HepG2 (cell line): ENCODE data around the gene MFAP1. TPM values are rescaled to one million over a fixed set of nuclear protein-coding genes. Genes with fewer than 3 reads are reported as not detected.
A peak's percentile ranks its signal among the peaks of the same experiment; 100 is the strongest.

Experiments used
- CCDC6 ChIP-seq: sonication (generic); formaldehyde crosslinking; IDR thresholded peaks from 2 replicates; pipeline ENCODE4 v1.8.1; 2022; ENCODE audit warnings: mild to moderate bottlenecking, missing genetic modification reagents, moderate library complexity
- KLF16 ChIP-seq, 2 experiments: sonication (generic) in 1 of 2; formaldehyde crosslinking in 1 of 2; IDR thresholded peaks; 2 replicates each; pipeline versions ENCODE4 v1.6.1 to v1.8.0; 2016 to 2023; ENCODE audit warnings: missing genetic modification reagents in 2 of 2, missing compliant biosample characterization in 1 of 2
- NFATC3 ChIP-seq: sonication (generic); formaldehyde crosslinking; IDR thresholded peaks from 2 replicates; pipeline ENCODE4 v1.5.1; 2020; ENCODE audit warnings: mild to moderate bottlenecking, missing genetic modification reagents
- NR2F2 ChIP-seq: IDR thresholded peaks from 2 replicates; pipeline ENCODE4 v1.6.1; 2012; ENCODE audit warnings: low read depth, inconsistent platforms, borderline replicate concordance
- NRL ChIP-seq: sonication (generic); formaldehyde crosslinking; IDR thresholded peaks from 2 replicates; pipeline ENCODE4 v1.5.0; 2020; ENCODE audit warnings: missing genetic modification reagents, mild to moderate bottlenecking, moderate library complexity, borderline replicate concordance
- PPARG ChIP-seq: conservative IDR thresholded peaks from 2 replicates; pipeline ENCODE4 v1.6.1; 2016; ENCODE audit warnings: missing biosample characterization, missing genetic modification reagents
- RAD51 ChIP-seq: fragments of 450-650 bp; IDR thresholded peaks from 2 replicates; pipeline ENCODE4 v1.6.1; 2016; ENCODE audit warnings: borderline replicate concordance
- RERE ChIP-seq: IDR thresholded peaks from 2 replicates; pipeline ENCODE4 v1.6.1; 2016; ENCODE audit warnings: low read depth, missing genetic modification reagents, missing compliant biosample characterization
- SNAPC4 ChIP-seq: sonication (generic); formaldehyde crosslinking; IDR thresholded peaks from 2 replicates; pipeline ENCODE4 v1.4.0; 2020; ENCODE audit warnings: mild to moderate bottlenecking, missing genetic modification reagents
- SRSF4 ChIP-seq: fragments of 200-400 bp; formaldehyde crosslinking; IDR thresholded peaks from one replicate; pipeline ENCODE4 v1.6.1; 2018; ENCODE audit warnings: mild to moderate bottlenecking, low read depth, low read length, moderate library complexity; ENCODE audit not compliant: poor library complexity, severe bottlenecking
- TEAD2 ChIP-seq: sonication (generic); formaldehyde crosslinking; IDR thresholded peaks from 2 replicates; pipeline ENCODE4 v1.9.0; 2021; ENCODE audit warnings: missing genetic modification reagents
- ZNF790 ChIP-seq: sonication (generic); formaldehyde crosslinking; IDR thresholded peaks from 2 replicates; pipeline ENCODE4 v1.8.0; 2022; ENCODE audit warnings: missing genetic modification reagents, mild to moderate bottlenecking, borderline replicate concordance
- ZXDC ChIP-seq: sonication (generic); formaldehyde crosslinking; IDR thresholded peaks from 2 replicates; pipeline ENCODE4 v1.5.0; 2020; ENCODE audit warnings: mild to moderate bottlenecking, missing genetic modification reagents
- polyA plus RNA-seq, 8 experiments: library from polyadenylated mRNA; depleted of rRNA in 3 of 8; stranded (reverse) in 7 of 8; unstranded in 1 of 8; fragments of >200 nt; fragmentation: Illumina TruSeq in 4 of 8; extraction: Trizol in 4 of 8; gene quantifications; 2 replicates each; pipeline versions ENCODE4 v1.2.1 to v1.2.3, GENCODE V29; 2011 to 2016; ENCODE audit warnings: low read depth in 4 of 8, missing spikeins in 1 of 8, mixed read lengths in 1 of 8; ENCODE audit not compliant: insufficient read depth in 1 of 8
- total RNA-seq, 5 experiments: library from RNA; depleted of rRNA; stranded (reverse); fragments of >200 nt; fragmentation: Illumina TruSeq; extraction: Trizol; gene quantifications; 2 replicates each; pipeline ENCODE4 v1.2.3, GENCODE V29; 2016; ENCODE audit warnings: low read depth in 1 of 5
- TF ChIP-seq, protein P1 (sequence below): sonication (generic); formaldehyde crosslinking; IDR thresholded peaks from 2 replicates; pipeline ENCODE4 v1.5.0; 2020; ENCODE audit warnings: mild to moderate bottlenecking, low read depth, missing genetic modification reagents, borderline replicate concordance

Gene MFAP1
- total and polyA plus RNA-seq, 2 of the 13 experiments (the other 11 are each of a cell fraction or from before 2014, with no cell fraction given) = 11.8 to 39.5 TPM

DNA sequence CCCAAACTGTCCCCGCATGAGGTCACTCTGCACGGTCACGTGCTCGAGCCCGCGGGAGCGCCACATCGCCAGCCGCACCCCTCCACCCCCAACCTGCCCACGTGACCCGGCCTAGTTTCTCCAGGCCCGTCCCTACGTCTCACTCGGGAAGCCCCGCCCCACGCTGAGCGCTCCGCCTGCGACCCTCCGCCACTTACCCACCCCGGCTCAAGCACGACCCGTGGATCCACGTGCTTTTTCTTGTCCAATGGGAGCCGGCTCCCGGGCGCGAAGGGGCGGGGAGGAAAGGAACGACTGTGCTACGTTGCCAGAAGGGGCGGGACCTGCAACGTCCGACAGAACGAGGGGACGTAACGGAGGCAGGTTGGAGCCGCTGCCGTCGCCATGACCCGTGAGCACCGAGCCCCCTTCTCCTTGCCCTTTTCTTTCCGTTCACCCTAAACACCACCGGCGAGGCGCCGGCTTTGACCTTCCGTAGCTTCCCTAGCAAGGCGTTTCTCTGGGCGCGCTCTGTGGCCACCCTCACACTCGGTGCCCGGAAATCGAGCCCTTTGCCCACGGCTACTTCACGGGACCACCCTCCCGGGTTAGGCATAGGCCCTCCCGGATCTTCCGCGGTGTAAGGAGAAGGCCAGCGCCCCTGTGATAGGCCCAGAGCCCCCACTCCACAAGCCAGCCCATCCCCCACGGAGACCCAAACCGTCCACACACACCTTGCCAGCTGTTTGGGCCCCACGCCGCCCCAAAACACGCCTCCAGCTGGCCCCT, 32.3 kb downstream of the MFAP1 start, which contains the start of gene SERF2 (continued):
- TF ChIP-seq ZXDC (CRISPR knock-in tag) (no peak), PPARG (CRISPR knock-in tag) (0 out of 2 replicates have a peak, but pooled peaks have one; percentile 34), SNAPC4 (CRISPR knock-in tag) (peak; percentile 86), CCDC6 (CRISPR knock-in tag) (0 out of 2 replicates have a peak, but pooled peaks have one; percentile 52), RERE (CRISPR knock-in tag) (no peak), ZNF790 (CRISPR knock-in tag) (no peak), NRL (peak; percentile 51; the same call in 1 of the 2 replicates), RAD51 (peak; percentile 98), NR2F2 (no peak; the same call in 1 of the 2 replicates), KLF16 (CRISPR knock-in tag; IDR thresholded peaks at IDR 0.05) (0 out of 4 replicates have a peak, but pooled peaks of 1 of the 2 experiments have one; percentile 34), NFATC3 (peak; percentile 42; the same call in 1 of the 2 replicates), SRSF4 (no peak), TEAD2 (no peak)
- TF ChIP-seq, protein P1, sequence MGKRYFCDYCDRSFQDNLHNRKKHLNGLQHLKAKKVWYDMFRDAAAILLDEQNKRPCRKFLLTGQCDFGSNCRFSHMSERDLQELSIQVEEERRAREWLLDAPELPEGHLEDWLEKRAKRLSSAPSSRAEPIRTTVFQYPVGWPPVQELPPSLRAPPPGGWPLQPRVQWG (CRISPR knock-in tag) = no peak
